GM10266 (cell line): ENCODE data around the gene CD28.
"Not testable (repeated sequence)": the region's sequence is repeated elsewhere in the genome, so short reads cannot be mapped to it uniquely, and the experiment has no call there.

Experiments used
- DNase-seq: peaks from one replicate; pipeline ENCODE4 v3.0.0; 2012; ENCODE audit errors: extremely low spot score
- TF ChIP-seq, protein P1 (sequence below): IDR thresholded peaks from 2 replicates; pipeline ENCODE4 v1.5.1; 2012; ENCODE audit warnings: mild to moderate bottlenecking, low read depth; ENCODE audit not compliant: control insufficient read depth, insufficient read depth; ENCODE audit errors: missing control alignments

The CD28 gene

DNA sequence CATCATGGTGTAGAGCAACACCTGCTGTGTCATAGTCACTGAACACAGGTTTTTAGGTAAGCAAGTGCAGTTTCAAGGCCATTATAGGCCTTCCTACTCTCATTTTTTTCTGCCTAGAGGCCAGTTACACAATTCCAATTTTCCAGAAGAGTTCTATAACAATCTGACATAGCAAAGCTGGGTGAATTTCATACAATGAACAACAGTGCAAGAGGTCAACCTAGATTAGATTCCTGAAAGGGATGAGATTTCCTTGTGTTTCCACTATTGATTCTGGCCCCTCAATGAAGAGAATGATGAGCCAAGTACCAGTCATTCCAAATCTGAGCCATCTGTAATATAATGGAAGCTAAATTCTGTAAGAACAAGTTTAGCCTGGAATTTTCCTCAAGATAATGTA is 15.3 kb upstream of the CD28 start:
- TF ChIP-seq, protein P1, sequence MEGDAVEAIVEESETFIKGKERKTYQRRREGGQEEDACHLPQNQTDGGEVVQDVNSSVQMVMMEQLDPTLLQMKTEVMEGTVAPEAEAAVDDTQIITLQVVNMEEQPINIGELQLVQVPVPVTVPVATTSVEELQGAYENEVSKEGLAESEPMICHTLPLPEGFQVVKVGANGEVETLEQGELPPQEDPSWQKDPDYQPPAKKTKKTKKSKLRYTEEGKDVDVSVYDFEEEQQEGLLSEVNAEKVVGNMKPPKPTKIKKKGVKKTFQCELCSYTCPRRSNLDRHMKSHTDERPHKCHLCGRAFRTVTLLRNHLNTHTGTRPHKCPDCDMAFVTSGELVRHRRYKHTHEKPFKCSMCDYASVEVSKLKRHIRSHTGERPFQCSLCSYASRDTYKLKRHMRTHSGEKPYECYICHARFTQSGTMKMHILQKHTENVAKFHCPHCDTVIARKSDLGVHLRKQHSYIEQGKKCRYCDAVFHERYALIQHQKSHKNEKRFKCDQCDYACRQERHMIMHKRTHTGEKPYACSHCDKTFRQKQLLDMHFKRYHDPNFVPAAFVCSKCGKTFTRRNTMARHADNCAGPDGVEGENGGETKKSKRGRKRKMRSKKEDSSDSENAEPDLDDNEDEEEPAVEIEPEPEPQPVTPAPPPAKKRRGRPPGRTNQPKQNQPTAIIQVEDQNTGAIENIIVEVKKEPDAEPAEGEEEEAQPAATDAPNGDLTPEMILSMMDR, result no peak
- no peak for DNase-seq

DNA sequence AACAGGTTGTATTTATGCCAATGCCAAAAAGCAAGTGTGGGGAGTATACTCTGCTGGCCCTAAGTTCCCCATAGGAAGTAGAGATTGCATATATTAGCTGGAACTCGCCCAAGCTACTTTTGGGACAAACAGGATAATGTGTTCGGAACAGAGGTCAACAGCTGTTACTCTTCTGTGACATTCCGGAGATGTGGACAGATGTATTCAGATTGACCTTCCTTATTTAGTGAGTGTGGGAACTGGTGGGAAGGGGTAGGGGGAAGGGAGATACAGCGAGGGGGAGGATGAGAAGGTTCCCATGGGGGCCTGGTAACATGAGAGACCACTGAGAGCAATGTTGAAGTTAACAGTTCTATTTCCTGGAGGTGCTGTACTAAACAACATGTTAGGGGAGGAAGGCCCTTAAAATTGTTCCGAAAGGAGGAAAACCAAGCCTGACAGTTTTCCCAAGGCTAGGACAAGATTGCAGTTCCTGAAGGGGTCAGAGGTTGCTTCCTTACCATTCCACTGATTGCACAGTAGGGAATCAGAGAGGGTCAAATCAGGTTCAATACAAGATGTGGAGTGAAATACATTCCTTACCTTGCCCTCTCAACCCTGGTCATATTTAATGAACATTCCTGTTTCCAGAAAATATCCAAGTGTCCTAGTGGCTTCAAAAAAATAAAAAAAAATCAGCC is 14.3 kb upstream of the CD28 start:
- TF ChIP-seq, protein P1, result no peak
- DNase-seq, result no peak

DNA sequence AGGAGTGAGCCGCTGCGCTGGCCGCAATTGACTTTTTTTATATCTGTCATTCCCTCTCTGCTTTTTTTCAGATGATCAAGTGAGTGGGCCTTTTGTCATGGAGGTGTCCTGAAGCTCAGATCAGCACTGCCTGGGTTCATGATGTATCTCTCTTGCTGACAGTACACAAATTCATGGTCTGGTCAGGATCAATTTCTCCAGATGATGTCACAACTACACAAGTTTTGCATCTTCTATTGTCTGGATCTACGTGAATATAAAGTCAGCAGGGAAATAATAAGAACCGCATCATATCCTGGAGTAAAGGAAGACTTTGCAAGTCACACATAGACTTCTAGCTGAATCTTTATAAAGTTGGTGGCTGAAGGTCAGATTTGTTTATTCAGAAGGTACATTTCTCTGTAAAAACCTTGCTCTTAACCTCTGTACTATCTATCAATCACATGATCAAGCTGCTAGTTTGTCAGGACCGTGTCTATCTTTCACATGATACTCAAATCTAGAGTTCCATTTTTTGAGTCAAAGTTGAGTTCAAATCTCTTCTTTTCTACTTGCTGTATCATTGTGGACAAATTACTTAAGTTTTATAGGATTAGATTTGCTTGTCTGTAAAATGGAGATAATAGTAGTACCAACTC is 13.1 kb upstream of the CD28 start:
- DNase-seq, result no peak
- TF ChIP-seq, protein P1, result no peak

DNA sequence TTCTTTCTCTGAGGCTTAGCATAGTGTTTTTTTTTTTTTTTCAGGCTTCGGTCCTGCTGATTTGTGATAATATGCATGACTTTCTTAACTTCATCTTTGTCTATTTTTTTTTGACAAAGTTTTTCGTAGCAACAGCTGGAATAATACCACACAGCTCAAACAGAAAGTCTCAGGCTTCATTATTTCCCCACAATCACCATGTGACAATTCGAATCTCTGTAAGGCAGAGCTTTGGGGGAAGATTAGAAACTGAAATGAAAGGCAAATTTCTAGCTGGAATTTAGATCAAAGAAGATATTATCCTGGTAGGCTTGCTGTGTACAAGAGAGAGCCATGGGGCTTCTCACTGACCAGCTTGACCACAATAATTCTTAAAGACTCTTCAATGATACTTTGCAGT is 12.2 kb upstream of the CD28 start:
- no peak for DNase-seq
- TF ChIP-seq, protein P1, result no peak

DNA sequence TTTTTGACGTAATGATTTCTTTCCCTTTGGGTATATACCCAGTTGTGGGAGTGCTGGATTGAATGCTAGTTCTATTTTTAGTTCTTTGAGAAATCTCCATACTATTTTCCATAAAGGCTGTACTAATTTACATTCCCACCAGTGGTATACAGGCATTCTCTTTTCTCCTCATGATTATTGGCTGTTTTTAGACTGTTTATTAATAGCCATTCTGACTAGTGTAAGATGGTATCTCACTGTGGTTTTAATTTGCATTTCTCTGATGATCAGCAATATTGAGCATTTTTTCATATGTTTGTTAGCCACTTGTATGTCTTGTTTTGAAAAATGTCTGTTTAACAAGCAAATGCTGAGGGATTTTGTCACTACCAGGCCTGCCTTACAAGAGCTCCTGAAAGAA is 9.2 kb upstream of the CD28 start:
- DNase-seq, result no peak
- TF ChIP-seq, protein P1, result no peak

DNA sequence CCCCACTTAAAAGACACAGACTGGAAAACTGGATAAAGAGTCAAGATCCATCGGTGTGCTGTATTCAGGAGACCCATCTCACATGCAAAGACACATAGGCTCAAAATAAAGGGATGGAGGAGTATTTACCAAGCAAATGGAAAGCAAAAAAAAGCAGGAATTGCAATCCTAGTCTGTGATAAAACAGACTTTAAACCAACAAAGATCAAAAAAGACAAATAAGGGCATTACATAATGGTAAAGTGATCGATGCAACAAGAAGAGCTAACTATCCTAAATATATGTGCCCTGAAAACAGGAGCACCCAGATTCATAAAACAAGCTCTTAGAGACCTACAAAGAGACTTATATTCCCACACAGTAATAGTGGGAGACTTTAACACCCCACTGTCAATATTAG is 8.7 kb upstream of the CD28 start:
- not testable (repeated sequence) for DNase-seq

DNA sequence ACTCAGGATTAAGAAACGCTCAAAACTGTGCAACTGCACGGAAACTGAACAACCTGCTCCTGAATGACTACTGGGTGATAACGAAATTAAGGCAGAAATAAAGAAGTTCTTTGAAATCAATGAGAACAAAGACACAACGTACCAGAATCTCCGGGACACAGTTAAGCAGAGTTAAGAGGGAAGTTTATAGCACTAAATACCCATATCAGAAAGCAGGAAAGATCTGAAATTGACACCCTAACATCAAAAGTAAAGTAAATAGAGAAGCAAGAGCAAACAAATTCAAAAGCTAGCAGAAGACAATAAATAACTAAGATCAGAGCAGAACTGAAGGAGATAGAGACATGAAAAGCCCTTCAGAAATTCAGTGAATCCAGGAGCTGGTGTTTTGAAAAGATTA is 8.0 kb upstream of the CD28 start:
- not testable (repeated sequence) for DNase-seq

DNA sequence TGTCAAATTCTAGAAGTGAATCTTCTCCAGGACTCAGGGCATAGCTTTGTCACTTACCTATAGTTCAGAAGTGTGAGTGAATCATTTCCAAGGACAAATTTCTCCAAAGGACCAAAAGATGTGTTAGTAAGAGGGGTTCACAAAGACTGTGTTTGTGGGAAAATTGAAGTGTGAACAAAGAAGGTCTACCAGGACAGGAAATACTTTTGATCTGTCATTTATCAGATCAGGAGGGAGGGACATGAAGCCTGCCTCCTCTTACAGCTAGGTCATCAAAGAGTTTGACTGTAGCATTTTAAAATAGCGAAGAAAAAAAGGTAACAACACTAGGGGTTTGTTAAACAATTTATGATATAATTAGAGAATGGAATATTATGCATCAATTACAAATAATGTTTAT is 2.0 kb upstream of the CD28 start:
- TF ChIP-seq, protein P1, result no peak
- DNase-seq, result no peak
